Psoas muscle (tissue), 8 donors: ENCODE measurements around the gene GPR17. TPM values are rescaled to one million over a fixed set of nuclear protein-coding genes. Genes with fewer than 3 reads are reported as not detected.

Experiments
- ATAC-seq, 4 donors: fragments of 200-7000 bp; cut with Tn5 transposase; one replicate each; pipeline ENCODE4 v1.9.1; 2020; ENCODE audit warnings: moderate library complexity in 3 of 4, mild to moderate bottlenecking in 2 of 4
- DNase-seq, 2 donors: peaks; one replicate each; pipeline ENCODE4 v3.0.0-alpha.2; 2020
- H3K27ac ChIP-seq: fragments of 200-600 bp; one replicate; pipeline ENCODE4 v1.8.0; 2022
- H3K27me3 ChIP-seq, 3 donors: fragments of 200-600 bp in 1 of 3; one replicate each; pipeline versions ENCODE4 v1.6.1 to v1.8.0; 2013 to 2022; ENCODE audit warnings: low read length in 2 of 3, mild to moderate bottlenecking in 2 of 3, moderate library complexity in 1 of 3; ENCODE audit not compliant: insufficient read depth in 3 of 3
- H3K36me3 ChIP-seq, 2 donors: fragments of 200-600 bp in 1 of 2; one replicate each; pipeline versions ENCODE4 v1.6.1 to v1.8.0; 2013 to 2022; ENCODE audit warnings: low read depth in 1 of 2, mild to moderate bottlenecking in 1 of 2, moderate library complexity in 1 of 2; ENCODE audit not compliant: insufficient read depth in 1 of 2
- H3K4me1 ChIP-seq: fragments of 200-600 bp; one replicate; pipeline ENCODE4 v1.8.0; 2022
- H3K4me3 ChIP-seq: fragments of 200-600 bp; one replicate; pipeline ENCODE4 v1.8.0; 2022; ENCODE audit warnings: mild to moderate bottlenecking
- H3K9me3 ChIP-seq: fragments of 200-600 bp; one replicate; pipeline ENCODE4 v1.8.0; 2022
- WGBS, 3 donors: extraction: QIAGEN DNeasy Blood & Tissue Kit; methylation state at CpG; one replicate each; pipeline versions ENCODE4 v1.1.6 to v1.1.7; 2013; 5-methylcytosine and 5-hydroxymethylcytosine counted together
- intact Hi-C, 2 donors: fragments of 100-400 bp; cut with DNase I; formaldehyde crosslinking; loops; one replicate each; pipeline versions ENCODE4 v1.11.0 to v1.14.2; 2022
- polyA plus RNA-seq, 3 donors: library from polyadenylated mRNA; stranded (reverse); fragments of 200-250 nt; gene quantifications; one replicate each; pipeline ENCODE4 v1.2.3, GENCODE V29; 2013
- total RNA-seq, 4 donors: library from RNA; stranded (reverse); fragmentation: NEBNext Ultra II Directional in 2 of 4; extraction: Animal tissue kit (Norgen Biotek cat#: 25700) in 2 of 4; gene quantifications; one replicate each; pipeline versions ENCODE4 v1.2.1 to v1.2.4, GENCODE V29; 2021 to 2023
- TF ChIP-seq, protein P1 (sequence below): fragments of 200-600 bp; IDR thresholded peaks from one replicate; pipeline ENCODE4 v1.8.0; 2022; ENCODE audit warnings: antibody characterized with exemption
- donor health status: healthy with polysubstance abuse.
- donor health status: DM: no; HTN: no; CAD: no; lungs with moderate emphysema.
- donor health status: Bipolar disorder and iron deficiency.
- donor health status: healthy.
- donor health status: DM: yes; HTN: yes; CAD: no.
- donor health status: DM: no; HTN: no; CAD: no.
- donor health status: DM: no; HTN: no; CAD: no.
- donor health status: DM: yes; HTN: yes; CAD: no.

The GPR17 gene
- total and polyA plus RNA-seq, 7 donors = 0.14 to 0.35 (median 0.19) TPM; not detected in 3

DNA sequence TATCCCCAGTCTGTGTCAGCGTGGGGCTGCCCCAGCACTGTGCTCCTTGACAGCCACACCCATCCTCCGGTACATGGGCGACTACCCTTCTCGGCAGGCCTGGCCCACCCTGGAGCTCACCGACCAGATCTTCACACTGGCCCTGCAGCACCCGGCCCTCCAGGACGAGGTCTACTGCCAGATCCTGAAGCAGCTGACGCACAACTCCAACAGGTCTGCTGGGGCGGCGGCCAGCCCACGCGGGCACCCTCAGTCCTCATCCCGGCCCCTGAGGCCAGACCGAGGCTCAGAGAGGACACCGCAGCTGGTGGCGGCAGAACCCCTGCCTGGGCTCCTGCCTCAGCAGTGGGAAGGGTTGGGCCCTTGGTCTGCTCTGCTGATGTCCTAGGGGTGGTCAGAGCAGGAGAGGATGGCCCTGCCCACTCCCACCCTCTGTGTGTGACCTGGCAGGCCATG lies 14.4 kb upstream of the GPR17 start:
- no peak overlapping the region for H3K27ac ChIP-seq
- intact Hi-C loops = no loop called here
- peak in 1 of 4 donors; percentile 3 for ATAC-seq
- DNase-seq = peak; percentile 16 to 53
- H3K4me1 ChIP-seq = peaks cover 5% of the 10 kb centered on the region
- H3K27me3 ChIP-seq = no peaks in the 10 kb centered on the region
- no peaks in the 10 kb centered on the region for H3K36me3 ChIP-seq
- WGBS, 3 donors = 77 to 83% (median 77%) methylated on average over 15 to 16 of the region's 16 CpGs
- no peak overlapping the region for H3K4me3 ChIP-seq
- TF ChIP-seq, protein P1, sequence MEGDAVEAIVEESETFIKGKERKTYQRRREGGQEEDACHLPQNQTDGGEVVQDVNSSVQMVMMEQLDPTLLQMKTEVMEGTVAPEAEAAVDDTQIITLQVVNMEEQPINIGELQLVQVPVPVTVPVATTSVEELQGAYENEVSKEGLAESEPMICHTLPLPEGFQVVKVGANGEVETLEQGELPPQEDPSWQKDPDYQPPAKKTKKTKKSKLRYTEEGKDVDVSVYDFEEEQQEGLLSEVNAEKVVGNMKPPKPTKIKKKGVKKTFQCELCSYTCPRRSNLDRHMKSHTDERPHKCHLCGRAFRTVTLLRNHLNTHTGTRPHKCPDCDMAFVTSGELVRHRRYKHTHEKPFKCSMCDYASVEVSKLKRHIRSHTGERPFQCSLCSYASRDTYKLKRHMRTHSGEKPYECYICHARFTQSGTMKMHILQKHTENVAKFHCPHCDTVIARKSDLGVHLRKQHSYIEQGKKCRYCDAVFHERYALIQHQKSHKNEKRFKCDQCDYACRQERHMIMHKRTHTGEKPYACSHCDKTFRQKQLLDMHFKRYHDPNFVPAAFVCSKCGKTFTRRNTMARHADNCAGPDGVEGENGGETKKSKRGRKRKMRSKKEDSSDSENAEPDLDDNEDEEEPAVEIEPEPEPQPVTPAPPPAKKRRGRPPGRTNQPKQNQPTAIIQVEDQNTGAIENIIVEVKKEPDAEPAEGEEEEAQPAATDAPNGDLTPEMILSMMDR = no peak
- H3K9me3 ChIP-seq = no peaks in the 10 kb centered on the region

DNA sequence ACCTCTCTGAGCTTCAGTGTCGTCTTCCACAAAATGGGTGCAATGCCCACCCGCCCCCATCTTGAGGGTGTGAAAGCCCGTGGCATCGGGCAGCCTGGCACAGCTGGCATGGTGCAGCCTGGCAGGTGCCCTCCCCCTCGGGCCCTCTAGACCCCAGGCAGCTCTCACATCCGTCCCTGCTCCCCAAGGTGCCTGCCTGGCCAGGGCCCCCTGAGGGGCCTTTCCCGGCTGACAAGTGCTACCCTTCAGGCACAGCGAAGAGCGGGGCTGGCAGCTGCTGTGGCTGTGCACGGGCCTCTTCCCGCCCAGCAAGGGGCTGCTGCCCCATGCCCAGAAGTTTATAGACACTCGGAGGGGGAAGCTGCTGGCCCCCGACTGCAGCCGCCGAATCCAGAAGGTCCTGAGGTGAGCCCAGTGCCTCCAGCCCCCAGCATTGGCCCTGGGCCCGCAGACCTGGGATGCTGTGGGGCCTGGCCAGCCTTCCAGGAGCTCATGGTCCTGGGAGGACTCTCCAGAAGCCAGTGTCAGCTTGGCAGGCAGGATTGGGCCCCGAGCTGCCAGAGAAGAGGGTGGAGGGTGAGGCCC lies 13.9 kb upstream of the GPR17 start:
- intact Hi-C loops = no loop called here
- H3K9me3 ChIP-seq = no peaks in the 10 kb centered on the region
- no peak overlapping the region for H3K27ac ChIP-seq
- no peak overlapping the region for H3K4me3 ChIP-seq
- no peak for ATAC-seq
- H3K27me3 ChIP-seq = no peaks in the 10 kb centered on the region
- TF ChIP-seq, protein P1 = no peak
- peaks cover 8% of the 10 kb centered on the region for H3K4me1 ChIP-seq
- peak; percentile 13 to 54 for DNase-seq
- 82 to 88% (median 85%) methylated on average over 16 to 17 of the region's 17 CpGs for WGBS, 3 donors
- no peaks in the 10 kb centered on the region for H3K36me3 ChIP-seq

DNA sequence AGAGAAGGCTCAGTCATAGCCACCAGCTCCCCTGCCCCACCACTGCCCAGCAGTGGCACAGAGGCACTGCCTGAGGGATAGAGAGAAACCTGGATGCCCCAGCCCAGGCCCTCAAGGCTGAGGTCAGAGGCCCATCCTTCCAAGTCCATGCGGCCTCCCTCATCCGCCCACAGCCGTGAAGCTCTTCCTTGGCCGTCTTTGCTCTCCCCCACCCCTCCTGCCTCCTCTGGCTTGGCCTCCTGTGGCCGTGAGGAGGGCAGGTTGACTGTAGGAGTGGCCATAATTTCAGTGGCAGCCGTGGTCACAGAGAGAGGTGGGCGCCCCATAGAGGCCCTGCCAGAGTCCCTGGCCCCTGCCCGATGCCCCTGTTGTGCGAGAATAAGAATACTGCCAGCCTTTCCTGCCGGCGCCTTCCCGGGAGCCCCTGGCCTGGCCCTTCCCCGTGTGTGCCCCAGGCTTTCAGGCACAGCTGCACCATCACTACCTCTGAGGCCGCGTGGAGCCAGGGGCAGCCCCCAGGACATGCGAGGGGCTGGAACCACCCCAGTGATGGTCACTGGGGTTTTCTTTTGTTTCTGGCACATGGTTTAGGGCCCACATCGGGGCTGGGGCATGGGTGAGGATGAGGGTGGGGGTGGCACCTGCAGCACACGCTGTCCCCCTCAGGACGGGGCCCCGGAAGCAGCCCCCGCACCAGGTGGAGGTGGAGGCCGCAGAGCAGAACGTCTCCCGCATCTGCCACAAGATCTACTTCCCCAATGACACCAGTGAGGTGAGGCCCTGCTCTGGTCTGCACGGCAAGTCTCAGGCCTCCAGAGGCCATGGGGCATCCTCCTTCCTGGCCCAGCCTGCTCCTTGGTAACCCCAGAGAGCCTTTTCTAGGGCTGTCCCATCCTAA lies 13.1 kb upstream of the GPR17 start:
- 80 to 86% (median 81%) methylated on average over 24 to 25 of the region's 25 CpGs for WGBS, 3 donors
- DNase-seq = peak; percentile 9 to 47
- no peaks in the 10 kb centered on the region for H3K27me3 ChIP-seq
- H3K4me1 ChIP-seq = peaks cover 15% of the 10 kb centered on the region
- H3K36me3 ChIP-seq = no peaks in the 10 kb centered on the region
- TF ChIP-seq, protein P1 = no peak
- intact Hi-C loops = no loop called here
- no peak for ATAC-seq
- no peak overlapping the region for H3K27ac ChIP-seq
- H3K4me3 ChIP-seq = no peak overlapping the region
- H3K9me3 ChIP-seq = no peaks in the 10 kb centered on the region

DNA sequence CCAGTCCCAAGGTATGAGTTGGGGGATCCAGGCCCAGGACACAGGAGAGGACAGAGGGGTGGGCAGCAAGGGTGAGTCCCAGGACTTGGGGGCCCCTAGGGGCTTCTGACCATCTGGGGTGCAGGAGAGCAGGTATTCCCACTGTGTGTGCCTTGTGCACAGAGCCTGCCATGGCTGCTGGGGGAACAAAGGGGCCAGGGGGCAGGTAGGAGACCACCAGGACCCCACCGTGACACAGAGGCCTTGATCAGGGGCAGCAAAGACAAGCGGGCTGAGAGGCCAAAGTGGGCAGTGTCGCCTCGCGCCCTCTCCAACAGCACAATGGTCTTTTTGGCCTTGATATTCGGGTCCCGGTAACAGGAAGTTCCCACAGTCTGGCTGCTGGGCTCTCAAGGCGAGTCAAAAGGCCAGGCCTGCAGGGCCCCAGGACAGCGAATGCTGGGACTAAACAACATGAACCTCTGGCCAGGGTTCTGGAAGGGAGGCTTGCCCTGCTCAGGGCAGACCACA lies 12.3 kb upstream of the GPR17 start:
- ATAC-seq = no peak
- intact Hi-C loops = no loop called here
- Histone ChIP-seq H3K27ac (no peak overlapping the region), H3K4me3 (no peak overlapping the region), H3K9me3 (no peaks in the 10 kb centered on the region), H3K27me3 (no peaks in the 10 kb centered on the region), H3K4me1 (peaks cover 18% of the 10 kb centered on the region), H3K36me3 (no peaks in the 10 kb centered on the region)
- peak; percentile 16 to 53 for DNase-seq
- TF ChIP-seq, protein P1 = no peak
- WGBS, 3 donors = 54 to 76% (median 63%) methylated on average over 9 of the region's 9 CpGs
